Thymus (tissue), 11 donors: ENCODE data around the gene DIPK1B. TPM values are rescaled to one million over a fixed set of nuclear protein-coding genes. Genes with fewer than 3 reads are reported as not detected.

ENCODE experiments used
- DNase-seq, 9 donors: peaks; one replicate each; pipeline ENCODE4 v3.0.0-alpha.2; 2013; ENCODE audit warnings: low spot score in 9 of 9, low read depth in 6 of 9, missing footprints in 1 of 9
- H3K27ac ChIP-seq, 2 donors: one replicate each; pipeline ENCODE4 v1.5.1; 2013; ENCODE audit warnings: control low read depth in 1 of 2, low read depth in 1 of 2, low read length in 1 of 2, mild to moderate bottlenecking in 1 of 2, moderate library complexity in 1 of 2
- H3K27me3 ChIP-seq, 2 donors: one replicate each; pipeline ENCODE4 v1.5.1; 2013; ENCODE audit warnings: low read length in 1 of 2; ENCODE audit not compliant: control insufficient read depth in 2 of 2, insufficient read depth in 1 of 2
- H3K36me3 ChIP-seq, 2 donors: one replicate each; pipeline ENCODE4 v1.5.1; 2013; ENCODE audit warnings: low read length in 1 of 2, mild to moderate bottlenecking in 1 of 2, moderate library complexity in 1 of 2; ENCODE audit not compliant: control insufficient read depth in 2 of 2, insufficient read depth in 2 of 2
- H3K4me1 ChIP-seq, 2 donors: one replicate each; pipeline ENCODE4 v1.5.1; 2013; ENCODE audit warnings: low read length in 2 of 2; ENCODE audit not compliant: control insufficient read depth in 2 of 2, insufficient read depth in 2 of 2
- H3K4me3 ChIP-seq, 2 donors: one replicate each; pipeline ENCODE4 v1.5.1; 2013; ENCODE audit warnings: low read length in 2 of 2, control low read depth in 1 of 2, mild to moderate bottlenecking in 1 of 2
- H3K9me3 ChIP-seq, 2 donors: one replicate each; pipeline ENCODE4 v1.5.1; 2013; ENCODE audit warnings: low read length in 1 of 2, mild to moderate bottlenecking in 1 of 2; ENCODE audit not compliant: control insufficient read depth in 2 of 2, insufficient read depth in 1 of 2
- WGBS: extraction: QIAGEN DNeasy Blood & Tissue Kit; methylation state at CpG from one replicate; pipeline ENCODE4 v1.1.7; 2013; 5-methylcytosine and 5-hydroxymethylcytosine counted together
- polyA plus RNA-seq: library from polyadenylated mRNA; stranded (reverse); fragments of 200-250 nt; gene quantifications from one replicate; pipeline ENCODE4 v1.2.3, GENCODE V29; 2013
- total RNA-seq: library from RNA; stranded (reverse); fragments of 120-200 nt; gene quantifications from one replicate; pipeline ENCODE4 v1.2.4, GENCODE V29; 2013
- donor health status: healthy.

The DIPK1B gene
- total and polyA plus RNA-seq, 2 donors = 6.8 to 10.1 TPM

- DNase-seq = no peak
- H3K36me3 ChIP-seq = no peaks in the 10 kb centered on the region
- 62% methylated on average over 25 of the region's 25 CpGs for WGBS
- H3K9me3 ChIP-seq = peaks cover 0 to 6% of the 10 kb centered on the region in 2 donors
- no peak within 1 kb of the TSS for H3K27ac ChIP-seq
- no peak within 1 kb of the TSS for H3K4me3 ChIP-seq
- H3K4me1 ChIP-seq = peaks cover 8 to 27% of the 10 kb centered on the region in 2 donors
- H3K27me3 ChIP-seq = peaks cover 3 to 33% of the 10 kb centered on the region in 2 donors
Observed at GRCh38 chr9:136742591-136743391, 30.4 kb downstream of the DIPK1B start, which contains the start of gene LCN10. LCN10 (minus strand) TSS chr9:136742940; CDS start chr9:136742903, 37 bp downstream.

- Histone ChIP-seq H3K9me3 (peaks cover 0 to 6% of the 10 kb centered on the region in 2 donors), H3K4me1 (peaks cover 8 to 27% of the 10 kb centered on the region in 2 donors), H3K36me3 (no peaks in the 10 kb centered on the region), H3K27me3 (peaks cover 3 to 33% of the 10 kb centered on the region in 2 donors), H3K4me3 (no peak overlapping the region), H3K27ac (no peak overlapping the region)
- no peak for DNase-seq
- 92% methylated on average over 16 of the region's 16 CpGs for WGBS
Observed at GRCh38 chr9:136743639-136744211, 31.4 kb downstream of the DIPK1B start.

GRCh38 chr9:136744773-136745172 is 32.4 kb downstream of the DIPK1B start:
- peaks cover 0 to 6% of the 10 kb centered on the region in 2 donors for H3K9me3 ChIP-seq
- DNase-seq = no peak
- H3K4me3 ChIP-seq = no peak overlapping the region
- H3K4me1 ChIP-seq = peaks cover 8 to 32% of the 10 kb centered on the region in 2 donors
- H3K27ac ChIP-seq = no peak overlapping the region
- WGBS = 88% methylated on average over 18 of the region's 18 CpGs
- no peaks in the 10 kb centered on the region for H3K36me3 ChIP-seq
- H3K27me3 ChIP-seq = peaks cover 3 to 31% of the 10 kb centered on the region in 2 donors

- Histone ChIP-seq H3K27me3 (peaks cover 3 to 31% of the 10 kb centered on the region in 2 donors), H3K4me1 (peaks cover 8 to 31% of the 10 kb centered on the region in 2 donors), H3K4me3 (no peak overlapping the region), H3K9me3 (peaks cover 0 to 6% of the 10 kb centered on the region in 2 donors), H3K36me3 (no peaks in the 10 kb centered on the region), H3K27ac (no peak overlapping the region)
- 96% methylated on average over 23 of the region's 23 CpGs for WGBS
- DNase-seq = no peak
Observed at GRCh38 chr9:136745389-136746154, 33.2 kb downstream of the DIPK1B start.

- Histone ChIP-seq H3K4me3 (no peak overlapping the region), H3K27ac (no peak overlapping the region), H3K9me3 (peaks cover 0 to 6% of the 10 kb centered on the region in 2 donors), H3K4me1 (peaks cover 6 to 25% of the 10 kb centered on the region in 2 donors), H3K27me3 (peaks cover 0 to 28% of the 10 kb centered on the region in 2 donors), H3K36me3 (no peaks in the 10 kb centered on the region)
- WGBS = 91% methylated on average over 22 of the region's 22 CpGs
- no peak for DNase-seq
Observed at GRCh38 chr9:136746155-136746490, 33.8 kb downstream of the DIPK1B start.

GRCh38 chr9:136746621-136747020 is 34.2 kb downstream of the DIPK1B start:
- DNase-seq = no peak
- Histone ChIP-seq H3K27me3 (peaks cover 0 to 23% of the 10 kb centered on the region in 2 donors), H3K4me3 (no peak overlapping the region), H3K27ac (no peak overlapping the region), H3K9me3 (peaks cover 0 to 4% of the 10 kb centered on the region in 2 donors), H3K36me3 (no peaks in the 10 kb centered on the region), H3K4me1 (peaks cover 1 to 20% of the 10 kb centered on the region in 2 donors)
- 95% methylated on average over 18 of the region's 18 CpGs for WGBS

- Histone ChIP-seq H3K4me1 (peaks cover 0 to 12% of the 10 kb centered on the region in 2 donors), H3K9me3 (peaks cover 0 to 5% of the 10 kb centered on the region in 2 donors), H3K36me3 (no peaks in the 10 kb centered on the region), H3K27ac (no peak overlapping the region), H3K27me3 (peaks cover 0 to 15% of the 10 kb centered on the region in 2 donors), H3K4me3 (no peak overlapping the region)
- WGBS = 97% methylated on average over 22 of the region's 22 CpGs
- DNase-seq = no peak
Observed at GRCh38 chr9:136747161-136748060, 35.0 kb downstream of the DIPK1B start.

GRCh38 chr9:136748201-136748600 is 35.8 kb downstream of the DIPK1B start, which contains the start of gene LCN6:
LCN6 (minus strand) TSS chr9:136748525; CDS start chr9:136748483, 42 bp downstream.
- peaks cover 0 to 6% of the 10 kb centered on the region in 2 donors for H3K4me1 ChIP-seq
- peaks cover 0 to 7% of the 10 kb centered on the region in 2 donors for H3K9me3 ChIP-seq
- DNase-seq = no peak
- H3K27me3 ChIP-seq = peaks cover 0 to 8% of the 10 kb centered on the region in 2 donors
- WGBS = 83% methylated on average over 8 of the region's 8 CpGs
- no peak within 1 kb of the TSS for H3K4me3 ChIP-seq
- H3K36me3 ChIP-seq = no peaks in the 10 kb centered on the region
- H3K27ac ChIP-seq = no peak within 1 kb of the TSS
